Mucosa of rectum (tissue), 2 donors: ENCODE results near the gene METTL9.
A peak's percentile ranks its signal among the peaks of the same experiment; 100 is the strongest.
"Not testable (repeated sequence)": the region's sequence is repeated elsewhere in the genome, so short reads cannot be mapped to it uniquely, and the experiment has no call there.

ENCODE experiments used
- H3K27ac ChIP-seq, 2 donors: one replicate each; pipeline ENCODE4 v1.7.0; 2013; ENCODE audit warnings: inconsistent platforms in 2 of 2, low read depth in 2 of 2, low read length in 2 of 2
- H3K27me3 ChIP-seq, 2 donors: one replicate each; pipeline ENCODE4 v1.7.0; 2013; ENCODE audit warnings: low read length in 2 of 2; ENCODE audit not compliant: control insufficient read depth in 2 of 2, insufficient read depth in 2 of 2
- H3K36me3 ChIP-seq, 2 donors: one replicate each; pipeline ENCODE4 v1.7.0; 2013; ENCODE audit warnings: low read length in 2 of 2; ENCODE audit not compliant: control insufficient read depth in 2 of 2, insufficient read depth in 2 of 2
- H3K4me1 ChIP-seq, 2 donors: one replicate each; pipeline ENCODE4 v1.7.0; 2013; ENCODE audit warnings: low read length in 2 of 2, mild to moderate bottlenecking in 1 of 2; ENCODE audit not compliant: control insufficient read depth in 2 of 2, insufficient read depth in 2 of 2
- H3K4me3 ChIP-seq, 2 donors: one replicate each; pipeline ENCODE4 v1.7.0; 2013; ENCODE audit warnings: low read length in 2 of 2
- H3K9ac ChIP-seq, 2 donors: one replicate each; pipeline ENCODE4 v1.7.0; 2013; ENCODE audit warnings: low read length in 2 of 2, low read depth in 1 of 2, mild to moderate bottlenecking in 1 of 2
- H3K9me3 ChIP-seq, 2 donors: one replicate each; pipeline ENCODE4 v1.7.0; 2013; ENCODE audit warnings: low read length in 2 of 2; ENCODE audit not compliant: control insufficient read depth in 2 of 2
- donor health status: healthy.
- donor health status: Normal muscosa, but diverticular disease.

Gene METTL9

GRCh38 chr16:21619765-21620425 lies 20.5 kb downstream of the METTL9 start:
- Histone ChIP-seq H3K36me3 (peaks cover 2 to 5% of the 10 kb centered on the region in 2 donors), H3K4me1 (no peaks in the 10 kb centered on the region), H3K4me3 (no peak overlapping the region), H3K9ac (no peak overlapping the region), H3K27me3 (no peaks in the 10 kb centered on the region), H3K9me3 (no peaks in the 10 kb centered on the region), H3K27ac (no peak overlapping the region)

DNA sequence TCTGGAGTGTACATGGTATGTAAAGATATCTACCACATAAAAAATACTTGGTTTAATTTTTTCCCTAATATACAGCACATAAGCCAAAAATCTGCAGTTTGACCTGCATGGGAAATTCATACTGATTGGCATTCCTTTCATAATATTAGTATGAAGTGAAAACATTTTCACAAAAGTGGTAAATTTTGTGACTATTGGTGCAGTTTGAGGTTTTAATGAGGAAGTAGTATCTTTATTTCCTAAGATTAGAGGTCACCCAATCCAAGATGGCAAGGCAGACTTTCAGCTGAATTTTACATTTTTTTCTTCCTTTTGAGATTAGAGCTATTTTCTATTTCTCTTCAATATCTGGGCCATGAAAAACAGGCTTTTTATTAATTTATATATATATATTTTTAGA lies 21.2 kb downstream of the METTL9 start:
- Histone ChIP-seq H3K27me3 (no peaks in the 10 kb centered on the region), H3K36me3 (peaks cover 7 to 8% of the 10 kb centered on the region in 2 donors), H3K27ac (no peak overlapping the region), H3K4me3 (no peak overlapping the region), H3K4me1 (no peaks in the 10 kb centered on the region), H3K9ac (no peak overlapping the region), H3K9me3 (no peaks in the 10 kb centered on the region)

DNA sequence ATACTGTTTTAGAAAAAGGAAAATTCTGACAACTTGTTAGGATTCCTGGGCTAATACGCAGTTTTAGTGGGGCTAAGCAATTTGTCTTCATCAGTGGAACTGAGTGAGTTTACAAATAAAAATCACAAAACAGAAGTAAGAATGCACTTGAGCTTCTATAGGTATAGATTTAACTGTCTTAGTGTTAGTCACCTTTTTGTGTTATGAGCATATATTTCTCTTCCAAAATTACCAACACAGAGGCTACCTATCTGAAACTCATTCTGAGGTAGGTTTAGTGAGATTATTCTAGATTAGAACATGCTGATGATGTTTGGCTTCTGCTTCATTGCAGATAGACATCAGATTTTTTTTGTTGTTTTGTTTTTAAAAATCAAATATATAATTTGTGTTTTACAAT lies 23.2 kb downstream of the METTL9 start:
- Histone ChIP-seq H3K9ac (no peak overlapping the region), H3K4me1 (peaks cover 0 to 8% of the 10 kb centered on the region in 2 donors), H3K4me3 (no peak overlapping the region), H3K36me3 (peaks cover 9 to 12% of the 10 kb centered on the region in 2 donors), H3K27ac (no peak overlapping the region), H3K27me3 (no peaks in the 10 kb centered on the region), H3K9me3 (no peaks in the 10 kb centered on the region)

DNA sequence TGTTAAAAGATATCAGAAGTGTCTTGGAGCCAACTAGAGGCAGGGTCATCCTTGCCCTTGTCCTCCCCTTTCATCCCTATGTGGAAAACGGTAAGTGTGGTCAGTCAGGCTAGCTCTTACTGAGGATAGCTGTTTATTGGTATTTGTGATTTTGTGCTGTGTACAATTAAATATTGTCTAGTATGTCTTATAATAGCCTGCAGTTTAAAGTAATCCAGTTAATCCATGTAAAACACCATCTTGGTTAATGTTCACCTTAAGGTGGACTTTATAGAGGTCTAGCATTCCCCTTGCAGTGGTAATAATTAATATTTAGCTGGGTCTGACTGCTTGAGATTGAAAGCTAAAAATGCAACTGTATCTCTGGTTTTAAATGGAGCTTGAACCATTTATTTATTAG lies 25.6 kb downstream of the METTL9 start:
- Histone ChIP-seq H3K27me3 (no peaks in the 10 kb centered on the region), H3K27ac (no peak overlapping the region), H3K4me3 (no peak overlapping the region), H3K36me3 (peaks cover 9 to 14% of the 10 kb centered on the region in 2 donors), H3K9ac (no peak overlapping the region), H3K4me1 (peaks cover 0 to 8% of the 10 kb centered on the region in 2 donors), H3K9me3 (no peaks in the 10 kb centered on the region)

DNA sequence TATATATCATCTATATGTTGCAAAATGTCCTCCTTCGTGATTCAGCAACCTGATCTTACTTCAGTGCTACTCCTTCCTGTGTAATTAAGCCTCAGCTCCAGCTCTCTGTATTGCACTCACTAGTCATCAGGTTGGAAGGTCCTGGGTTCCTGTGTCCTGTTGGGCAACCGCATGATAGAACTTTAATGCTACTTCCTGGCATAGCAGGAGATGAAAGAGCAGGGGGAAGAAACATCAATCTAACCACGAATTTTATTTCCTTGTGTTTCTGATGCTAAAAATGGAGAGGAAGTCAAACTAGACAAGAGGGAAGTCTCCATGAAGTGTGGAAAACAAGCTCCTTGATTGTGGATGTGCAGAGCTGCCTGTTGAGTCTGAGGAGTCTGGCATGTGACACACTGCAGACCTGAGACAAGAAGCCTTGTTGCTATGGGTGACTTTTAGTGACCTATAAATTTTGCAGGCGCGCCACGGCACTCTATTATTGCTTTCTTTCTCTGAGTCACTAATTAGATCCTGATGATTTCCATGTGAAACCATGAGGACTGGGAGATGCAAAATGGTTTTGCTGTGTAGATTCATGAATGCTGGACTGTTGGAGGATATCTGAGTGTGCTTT lies 27.4 kb downstream of the METTL9 start:
- Histone ChIP-seq H3K4me1 (peaks cover 0 to 8% of the 10 kb centered on the region in 2 donors), H3K9me3 (no peaks in the 10 kb centered on the region), H3K27me3 (no peaks in the 10 kb centered on the region), H3K36me3 (peaks cover 9 to 14% of the 10 kb centered on the region in 2 donors), H3K27ac (peak overlapping the region in 1 of 2 donors; percentile 0), H3K9ac (no peak overlapping the region), H3K4me3 (no peak overlapping the region)

- H3K4me1 ChIP-seq = peaks cover 0 to 8% of the 10 kb centered on the region in 2 donors
- no peaks in the 10 kb centered on the region for H3K27me3 ChIP-seq
- no peaks in the 10 kb centered on the region for H3K9me3 ChIP-seq
- H3K9ac ChIP-seq = no peak overlapping the region
- no peak overlapping the region for H3K4me3 ChIP-seq
- peaks cover 9 to 15% of the 10 kb centered on the region in 2 donors for H3K36me3 ChIP-seq
- no peak overlapping the region for H3K27ac ChIP-seq
Observed at GRCh38 chr16:21628121-21628726, 28.8 kb downstream of the METTL9 start.

DNA sequence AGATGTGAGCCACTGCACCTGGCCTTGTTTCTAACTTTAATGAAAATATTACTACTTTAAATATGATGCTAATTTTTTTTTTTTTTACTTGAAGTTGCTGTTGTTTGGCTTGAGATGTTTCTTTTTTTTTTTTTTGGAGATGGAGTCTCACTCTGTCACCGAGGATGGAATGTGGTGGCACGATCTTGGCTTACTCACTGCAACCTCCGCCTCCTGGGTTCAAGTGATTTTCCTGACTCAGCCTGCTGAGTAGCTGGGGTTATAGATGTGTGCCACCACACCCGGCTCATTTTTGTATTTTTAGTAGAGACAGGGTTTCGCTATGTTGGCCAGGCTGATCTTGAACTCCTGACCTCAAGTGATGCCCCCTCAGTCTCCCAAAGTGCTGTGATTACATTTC lies 29.4 kb downstream of the METTL9 start:
- Histone ChIP-seq H3K27me3 (no peaks in the 10 kb centered on the region), H3K27ac (no peak overlapping the region), H3K36me3 (peaks cover 9 to 16% of the 10 kb centered on the region in 2 donors), H3K9me3 (no peaks in the 10 kb centered on the region), H3K9ac (no peak overlapping the region), H3K4me3 (no peak overlapping the region), H3K4me1 (peaks cover 0 to 8% of the 10 kb centered on the region in 2 donors)

- H3K36me3 ChIP-seq = peaks cover 7 to 17% of the 10 kb centered on the region in 2 donors
- H3K9ac ChIP-seq, H3K9me3 ChIP-seq, H3K4me1 ChIP-seq, H3K27ac ChIP-seq, H3K4me3 ChIP-seq, H3K27me3 ChIP-seq: not testable (repeated sequence)
Observed at GRCh38 chr16:21629616-21630539, 30.5 kb downstream of the METTL9 start.

DNA sequence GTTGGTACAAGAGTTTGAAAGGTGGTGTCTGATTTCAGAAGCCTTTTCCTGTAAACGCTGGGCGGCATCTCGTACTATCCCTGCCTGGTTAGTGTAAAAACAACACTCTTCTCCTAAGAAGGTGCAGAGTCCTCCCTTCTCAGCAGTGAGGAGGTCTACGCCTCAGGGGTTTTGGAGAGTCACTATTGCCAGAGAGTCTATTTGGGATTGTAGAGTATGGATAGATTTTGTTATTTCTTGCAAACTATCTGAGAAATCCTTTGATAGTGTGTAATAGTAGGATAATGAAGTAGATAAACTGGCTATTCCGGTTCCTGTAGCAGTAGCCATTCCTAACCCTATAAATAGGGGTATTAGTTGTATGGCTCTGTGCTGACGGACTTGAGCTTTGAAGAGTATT lies 31.5 kb downstream of the METTL9 start:
- not testable (repeated sequence) for H3K4me1 ChIP-seq, H3K27ac ChIP-seq, H3K27me3 ChIP-seq, H3K9ac ChIP-seq, H3K4me3 ChIP-seq, H3K9me3 ChIP-seq
- H3K36me3 ChIP-seq = peaks cover 3 to 14% of the 10 kb centered on the region in 2 donors

DNA sequence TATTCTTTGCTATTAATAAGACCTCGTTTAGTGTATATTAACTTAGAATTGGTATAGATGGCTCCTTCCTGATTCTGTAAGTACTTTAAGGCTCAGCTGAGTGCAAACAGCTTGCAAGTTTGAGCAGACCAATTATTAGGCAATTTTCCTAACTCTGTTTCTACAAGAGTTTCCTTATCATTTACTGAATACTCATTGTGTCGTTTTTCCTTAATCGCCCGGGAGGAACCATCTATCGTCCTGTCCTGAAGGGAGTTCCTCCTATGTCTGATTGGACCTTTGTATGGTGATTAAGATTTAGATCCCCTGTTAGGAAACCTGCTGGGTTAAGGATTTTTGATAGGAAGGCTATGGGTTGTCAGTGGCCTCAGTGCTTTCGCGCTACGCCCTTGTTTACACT lies 32.0 kb downstream of the METTL9 start:
- H3K27ac ChIP-seq, H3K9me3 ChIP-seq, H3K9ac ChIP-seq, H3K4me3 ChIP-seq, H3K27me3 ChIP-seq, H3K4me1 ChIP-seq: not testable (repeated sequence)
- H3K36me3 ChIP-seq = peaks cover 3 to 12% of the 10 kb centered on the region in 2 donors
